ENCODE measurements around the gene GPR42.

The GPR42 gene, protein sequence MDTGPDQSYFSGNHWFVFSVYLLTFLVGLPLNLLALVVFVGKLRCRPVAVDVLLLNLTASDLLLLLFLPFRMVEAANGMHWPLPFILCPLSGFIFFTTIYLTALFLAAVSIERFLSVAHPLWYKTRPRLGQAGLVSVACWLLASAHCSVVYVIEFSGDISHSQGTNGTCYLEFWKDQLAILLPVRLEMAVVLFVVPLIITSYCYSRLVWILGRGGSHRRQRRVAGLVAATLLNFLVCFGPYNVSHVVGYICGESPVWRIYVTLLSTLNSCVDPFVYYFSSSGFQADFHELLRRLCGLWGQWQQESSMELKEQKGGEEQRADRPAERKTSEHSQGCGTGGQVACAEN

DNA sequence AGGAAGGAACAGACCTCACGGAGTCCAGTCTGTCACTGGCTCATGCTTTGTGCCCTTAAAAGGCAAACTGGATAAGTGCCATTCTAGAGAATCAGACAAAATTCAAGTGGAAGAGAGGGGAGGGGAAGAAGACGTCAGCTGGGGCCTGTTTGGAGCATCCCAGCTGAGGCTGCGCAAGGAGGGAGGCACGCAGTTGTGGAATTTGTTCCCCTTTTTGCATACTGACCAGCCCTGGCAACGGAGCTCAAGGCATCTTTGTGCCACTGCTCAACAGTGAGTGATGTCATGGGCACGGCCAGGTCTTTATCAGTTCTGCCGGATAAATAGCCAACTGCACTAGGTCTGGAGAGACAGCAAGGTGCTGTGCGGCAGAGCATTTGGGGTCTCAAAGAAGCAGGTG, at the start of gene GPR42:
Gene GPR42, plus strand, starts transcription at position 347 of the 400 bp plus-strand sequence. CDS start 292 bp downstream, outside the sequence.
- no peak for DNase-seq

DNA sequence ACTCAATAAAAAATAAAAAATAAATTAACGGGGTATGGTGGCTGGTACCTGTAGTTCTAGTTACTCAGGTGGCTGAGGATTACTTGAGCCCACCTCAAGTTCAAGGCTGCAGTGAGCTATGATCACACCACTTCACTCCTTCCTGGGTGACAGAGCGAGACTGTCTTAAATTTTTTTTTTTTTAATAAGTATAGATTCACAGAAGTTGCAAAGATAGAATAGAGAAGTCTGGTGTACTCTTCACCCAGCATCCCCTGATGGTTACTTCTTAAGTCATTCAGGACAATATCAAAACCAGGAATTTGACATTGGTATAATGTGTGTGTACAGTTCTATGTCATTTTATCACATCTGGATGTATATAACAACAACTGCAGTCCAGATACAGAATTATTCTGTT, 49.6 kb upstream of the GPR42 start:
- DNase-seq: no peak

- no peak for DNase-seq
These were observed 48.9 kb upstream of the GPR42 start for GRCh38 chr19:35322014-35322413.

DNA sequence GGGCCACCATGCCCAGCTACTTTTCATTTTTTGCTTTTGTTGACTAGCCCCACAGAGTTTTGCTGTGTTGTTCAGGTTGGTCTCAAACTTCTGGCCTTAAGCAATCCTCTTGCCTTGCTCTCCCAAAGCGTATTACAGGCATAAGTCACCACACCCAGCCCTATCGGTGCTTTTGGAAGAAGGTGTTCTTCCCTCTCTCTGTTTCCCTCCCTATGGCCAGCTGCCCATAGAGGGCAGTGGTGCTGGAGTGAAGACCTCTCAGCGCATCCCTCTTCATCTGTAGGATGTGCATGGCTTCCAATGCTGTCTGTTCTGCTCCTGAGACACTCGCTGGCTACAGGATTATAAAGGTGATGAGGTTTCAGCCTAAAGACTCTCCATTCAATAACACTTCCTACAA, 43.2 kb upstream of the GPR42 start:
- DNase-seq: no peak

DNA sequence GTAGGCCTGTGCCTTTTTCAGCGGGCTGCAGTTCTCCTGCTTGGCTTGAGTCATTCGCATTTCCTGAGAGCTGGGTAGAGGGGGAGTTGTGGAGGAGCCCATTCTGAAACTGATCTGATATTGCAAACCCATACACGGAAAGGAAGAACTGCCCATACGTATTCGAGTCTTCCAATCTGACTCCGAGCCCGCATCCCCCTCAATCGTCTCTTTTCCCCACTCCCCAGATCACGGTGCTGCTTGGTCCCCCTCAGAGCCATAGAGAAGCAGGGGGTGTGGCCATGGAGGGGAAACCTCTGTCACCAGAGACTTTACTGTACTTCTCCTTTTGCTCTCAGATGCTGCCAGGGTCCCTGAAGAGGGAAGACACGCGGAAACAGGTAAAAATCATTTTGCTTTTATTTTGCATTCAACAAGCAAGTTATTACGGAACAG, 42.0 kb upstream of the GPR42 start, which contains the start of gene CD22:
Gene CD22, plus strand, starts transcription at position 337 of the 435 bp plus-strand sequence. CDS start 2,854 bp downstream, outside the sequence.
- DNase-seq: no peak

DNA sequence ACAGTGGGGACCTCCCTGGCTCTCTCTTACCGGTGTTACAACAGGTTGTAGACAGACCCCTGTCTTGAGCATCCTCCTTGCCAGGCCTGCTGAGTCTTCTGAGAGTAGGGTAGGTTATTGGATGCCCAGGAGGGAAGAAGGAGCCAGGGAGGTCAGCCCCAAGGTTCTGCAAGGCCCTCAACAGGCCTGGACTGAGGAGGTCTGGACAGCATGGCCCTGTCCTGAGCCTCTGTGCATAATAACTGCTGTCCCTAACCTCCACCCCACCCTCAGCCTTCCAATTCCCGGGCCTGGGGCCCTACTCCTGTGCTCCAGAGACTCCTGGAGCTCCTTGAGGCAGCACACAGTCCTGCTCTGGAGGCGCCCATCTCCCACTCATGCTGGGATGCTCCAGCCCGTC, 41.5 kb upstream of the GPR42 start:
- DNase-seq: no peak

GRCh38 chr19:35330475-35330874, 40.4 kb upstream of the GPR42 start:
- DNase-seq: no peak

- no peak for DNase-seq
These were observed 39.2 kb upstream of the GPR42 start for GRCh38 chr19:35331551-35332214.

- peak in 1 of 2 donors; percentile 30 for DNase-seq
These were observed 38.1 kb upstream of the GPR42 start for GRCh38 chr19:35332817-35333216.

DNA sequence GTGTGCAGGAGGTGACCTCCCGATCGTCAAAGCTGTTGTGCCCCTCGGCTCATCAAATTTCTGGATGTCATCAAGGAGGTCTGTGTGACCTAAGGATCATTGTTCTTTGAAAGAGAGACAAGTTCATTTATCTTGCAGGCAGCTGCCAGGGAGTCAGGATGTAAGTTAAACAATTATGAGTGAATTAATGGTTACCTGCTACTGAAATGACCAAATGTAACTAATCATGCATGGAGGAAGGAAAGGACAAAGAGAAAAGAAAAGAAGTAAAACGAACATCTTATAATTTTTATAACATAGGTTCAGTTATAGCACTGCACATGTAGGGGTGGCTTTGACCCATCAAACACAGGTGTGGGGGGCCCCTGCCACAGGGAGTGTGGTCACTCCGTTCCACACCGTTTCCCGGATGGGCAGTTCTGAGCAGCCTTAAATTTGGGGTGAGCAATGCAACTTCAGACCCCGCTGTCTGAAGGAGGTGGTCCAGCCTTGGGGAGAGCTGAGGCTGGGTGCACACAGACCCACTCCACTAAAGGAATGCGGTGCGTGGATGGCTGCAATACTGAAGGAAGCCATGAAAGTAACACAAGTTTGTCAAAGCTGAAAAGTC, 36.6 kb upstream of the GPR42 start:
- DNase-seq: no peak

DNA sequence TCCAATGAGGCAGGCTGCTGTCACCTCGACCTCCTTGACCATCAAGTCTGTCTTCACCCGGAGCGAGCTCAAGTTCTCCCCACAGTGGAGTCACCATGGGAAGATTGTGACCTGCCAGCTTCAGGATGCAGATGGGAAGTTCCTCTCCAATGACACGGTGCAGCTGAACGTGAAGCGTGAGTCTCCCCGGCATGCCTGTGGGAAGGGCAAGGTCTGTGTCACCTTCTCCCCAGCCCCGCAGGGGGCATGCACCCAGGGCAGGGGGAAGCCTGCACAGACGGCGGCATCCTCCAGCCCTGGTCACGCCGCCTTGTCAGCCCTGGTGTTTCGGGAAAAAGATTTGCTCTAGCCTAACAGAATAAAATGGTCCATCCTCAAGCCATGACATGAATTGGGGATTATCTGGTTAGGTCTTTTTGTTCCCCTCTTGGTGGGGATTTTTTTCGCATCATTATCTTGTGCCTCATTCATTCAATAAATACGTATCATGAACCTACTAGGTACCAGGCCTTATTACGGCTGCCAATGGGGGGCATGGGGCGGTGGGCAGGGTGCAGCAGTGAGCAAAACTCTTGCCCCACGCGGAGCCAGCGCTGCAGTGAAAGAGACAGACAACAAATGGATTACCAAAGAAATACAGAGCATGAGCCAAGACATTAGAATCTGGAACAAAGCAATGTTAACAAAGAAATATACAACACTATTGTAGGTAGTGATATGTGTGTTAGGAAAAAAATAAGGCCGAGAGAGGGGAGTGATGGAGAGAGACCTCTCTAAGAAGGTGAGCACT, 34.5 kb upstream of the GPR42 start:
- DNase-seq: no peak

DNA sequence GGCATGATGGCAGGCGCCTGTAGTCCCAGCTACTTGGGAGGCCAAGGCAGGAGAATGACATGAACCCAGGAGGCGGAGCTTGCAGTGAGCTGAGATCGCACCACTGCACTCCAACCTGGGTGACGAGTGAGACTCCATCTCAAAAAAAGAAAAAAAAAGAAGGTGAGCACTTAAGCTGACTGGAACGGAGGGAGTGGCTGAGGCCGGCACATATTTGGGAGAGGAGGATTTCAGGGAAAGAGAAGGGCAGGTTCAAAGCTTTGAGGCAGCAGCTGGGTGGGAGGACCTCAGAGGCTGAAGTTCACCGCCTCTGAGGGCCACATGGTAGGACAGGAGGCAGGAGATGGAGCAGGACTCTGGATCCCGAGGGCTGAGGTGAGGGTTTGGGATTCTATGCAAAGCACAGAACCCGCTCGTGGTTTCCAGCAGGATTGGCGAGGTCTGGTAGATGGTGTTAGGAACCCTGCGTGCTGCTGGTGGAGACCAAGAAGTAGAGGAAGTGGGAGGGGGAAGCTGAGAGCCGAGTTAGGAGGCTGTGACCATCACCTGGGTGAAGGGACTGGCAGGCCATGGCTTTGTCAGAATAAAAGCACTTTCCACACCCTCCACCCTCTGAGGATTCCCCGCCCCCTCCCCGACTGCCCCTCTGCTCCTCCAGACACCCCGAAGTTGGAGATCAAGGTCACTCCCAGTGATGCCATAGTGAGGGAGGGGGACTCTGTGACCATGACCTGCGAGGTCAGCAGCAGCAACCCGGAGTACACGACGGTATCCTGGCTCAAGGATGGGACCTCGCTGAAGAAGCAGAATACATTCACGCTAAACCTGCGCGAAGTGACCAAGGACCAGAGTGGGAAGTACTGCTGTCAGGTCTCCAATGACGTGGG, 33.5 kb upstream of the GPR42 start:
- DNase-seq: no peak

DNA sequence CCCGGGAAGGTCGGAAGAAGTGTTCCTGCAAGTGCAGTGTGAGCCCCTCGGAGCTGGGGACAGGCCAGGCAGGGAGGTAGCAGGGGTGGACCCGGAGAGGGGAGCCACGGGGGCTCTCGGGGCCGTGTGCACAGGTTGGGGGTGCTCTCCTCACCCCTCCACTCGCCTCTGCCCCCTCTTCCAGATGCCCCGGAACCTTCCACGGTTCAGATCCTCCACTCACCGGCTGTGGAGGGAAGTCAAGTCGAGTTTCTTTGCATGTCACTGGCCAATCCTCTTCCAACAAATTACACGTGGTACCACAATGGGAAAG, 32.9 kb upstream of the GPR42 start:
- DNase-seq: no peak

DNA sequence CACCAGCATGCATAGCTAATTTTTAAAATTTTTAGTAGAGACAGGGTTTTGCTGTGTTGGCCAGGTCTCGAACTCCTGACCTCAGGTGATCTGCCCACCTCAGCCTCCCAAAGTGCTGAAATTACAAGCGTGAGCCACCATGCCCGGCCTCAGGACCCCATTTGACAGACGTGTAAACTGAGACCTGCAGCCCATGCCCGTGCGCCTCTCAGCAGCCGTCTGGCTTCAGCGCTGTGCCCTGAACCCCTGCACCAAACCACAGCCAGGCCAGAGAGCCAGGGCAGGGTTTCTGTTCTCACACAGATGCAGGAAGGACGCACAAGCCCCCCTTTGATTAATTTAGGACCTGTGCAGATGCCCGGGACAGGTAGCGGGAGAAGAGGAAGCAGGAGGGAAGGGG, 30.4 kb upstream of the GPR42 start:
- DNase-seq: no peak

DNA sequence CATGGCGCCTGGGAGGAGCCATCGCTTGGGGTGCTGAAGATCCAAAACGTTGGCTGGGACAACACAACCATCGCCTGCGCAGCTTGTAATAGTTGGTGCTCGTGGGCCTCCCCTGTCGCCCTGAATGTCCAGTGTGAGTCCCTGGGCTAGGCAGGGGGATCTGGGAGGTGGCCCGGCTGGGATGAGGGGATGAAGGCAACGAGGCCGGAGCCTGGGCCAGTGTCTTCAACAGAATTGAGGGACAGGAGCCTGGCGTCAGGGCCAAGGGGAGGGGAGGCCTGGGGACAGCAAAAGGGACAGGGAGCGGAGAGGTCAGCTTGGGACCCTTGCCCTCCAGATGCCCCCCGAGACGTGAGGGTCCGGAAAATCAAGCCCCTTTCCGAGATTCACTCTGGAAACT, 29.9 kb upstream of the GPR42 start:
- no peak for DNase-seq

DNA sequence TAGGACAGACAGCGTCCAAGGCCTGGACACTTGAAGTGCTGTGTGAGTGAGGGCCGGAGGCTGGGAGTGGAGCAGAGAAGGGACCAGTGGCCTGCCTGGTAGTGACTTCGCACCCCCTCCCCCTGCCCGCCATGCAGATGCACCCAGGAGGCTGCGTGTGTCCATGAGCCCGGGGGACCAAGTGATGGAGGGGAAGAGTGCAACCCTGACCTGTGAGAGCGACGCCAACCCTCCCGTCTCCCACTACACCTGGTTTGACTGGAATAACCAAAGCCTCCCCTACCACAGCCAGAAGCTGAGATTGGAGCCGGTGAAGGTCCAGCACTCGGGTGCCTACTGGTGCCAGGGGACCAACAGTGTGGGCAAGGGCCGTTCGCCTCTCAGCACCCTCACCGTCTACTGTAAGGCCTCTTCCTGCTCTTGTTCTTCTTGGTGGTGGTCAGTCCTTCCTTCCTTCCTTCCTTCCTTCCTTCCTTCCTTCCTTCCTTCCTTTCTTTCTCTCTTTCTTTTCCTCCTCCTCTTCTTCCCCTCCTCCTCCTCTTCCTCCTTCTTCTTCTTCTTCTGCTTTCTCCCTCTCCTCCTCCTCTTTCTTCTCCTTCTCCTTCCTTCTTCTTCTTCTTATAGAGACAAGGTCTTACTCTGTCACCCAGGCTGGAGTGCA, 29.2 kb upstream of the GPR42 start:
- no peak for DNase-seq

DNA sequence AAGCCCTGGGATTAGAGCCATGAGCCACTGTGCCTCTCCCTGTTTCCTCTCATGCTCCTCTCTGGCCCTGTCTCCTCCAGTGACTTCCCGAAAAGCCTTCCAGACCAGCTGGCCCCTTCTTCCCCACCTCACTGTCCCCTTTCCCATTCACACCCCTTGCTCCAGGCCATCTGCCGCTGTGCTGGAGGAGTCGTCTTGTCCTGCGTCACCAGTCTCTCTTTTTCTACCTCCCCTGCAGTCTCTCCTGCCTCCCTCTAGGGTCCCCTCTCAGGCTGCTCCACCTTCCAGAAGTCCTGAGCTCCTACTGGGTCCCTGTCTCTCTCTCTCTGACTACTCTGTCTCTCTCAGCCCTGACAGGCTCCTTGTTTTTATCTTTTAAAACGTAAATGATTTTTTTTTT, 28.4 kb upstream of the GPR42 start:
- no peak for DNase-seq

DNA sequence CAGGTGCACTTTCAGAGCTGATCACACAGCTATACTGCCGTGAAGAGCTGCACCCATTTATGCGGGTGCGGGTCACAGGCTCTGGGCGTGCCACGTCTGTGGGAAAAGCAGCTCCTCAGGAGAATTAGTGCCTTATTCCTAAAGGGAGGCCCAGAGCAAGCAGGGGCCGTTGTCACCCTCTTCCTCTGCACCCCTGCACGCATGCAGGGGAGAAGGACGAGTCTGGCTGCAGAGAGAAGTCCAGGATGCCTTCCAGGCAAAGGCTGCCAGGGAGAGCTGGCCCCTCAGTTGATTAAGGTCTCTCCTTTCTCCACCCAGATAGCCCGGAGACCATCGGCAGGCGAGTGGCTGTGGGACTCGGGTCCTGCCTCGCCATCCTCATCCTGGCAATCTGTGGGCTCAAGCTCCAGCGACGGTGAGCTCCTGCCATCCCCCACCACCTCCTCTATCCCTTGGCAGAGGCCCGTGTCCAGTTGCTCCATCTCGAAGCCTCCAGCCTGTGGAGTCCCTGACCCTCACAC, 26.3 kb upstream of the GPR42 start:
- no peak for DNase-seq

DNA sequence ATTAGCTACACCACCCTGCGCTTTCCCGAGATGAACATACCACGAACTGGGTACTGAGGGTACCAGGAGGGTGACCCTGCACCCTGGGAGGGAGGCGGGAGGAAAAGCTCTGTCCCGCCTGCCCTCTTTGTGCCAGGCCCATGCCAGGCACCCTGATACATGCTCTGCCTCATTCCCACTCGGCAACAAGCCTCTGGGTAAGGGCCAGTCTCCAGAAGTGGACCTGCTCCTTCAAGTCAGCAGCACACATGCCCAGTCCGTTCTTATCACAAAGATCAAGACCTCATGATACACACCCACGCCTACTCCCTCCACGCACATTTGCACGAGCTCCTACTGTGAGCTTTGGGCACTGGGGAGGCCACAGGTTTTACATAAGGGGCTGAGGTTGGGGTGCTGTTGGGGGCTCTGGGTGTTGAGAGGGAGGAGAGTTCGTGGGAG, 25.2 kb upstream of the GPR42 start:
- DNase-seq: no peak

GRCh38 chr19:35346193-35347052, 24.4 kb upstream of the GPR42 start:
- DNase-seq: peak; percentile 56 to 62

Measured in stimulated activated CD4-positive, alpha-beta T cell treated with anti-CD3 and anti-CD28 coated beads, Interleukin-2, amount 100 ng/mL, for 48 hours (primary cell).